T-helper 17 cell (primary cell): ENCODE results near the gene DCTN3. TPM values are rescaled to one million over a fixed set of nuclear protein-coding genes. Genes with fewer than 3 reads are reported as not detected.

Experiments used
- ATAC-seq: fragments of 150-1000 bp; cut with Tn5 transposase; 2 replicates; pipeline ENCODE4 v1.10.0; 2021; ENCODE audit warnings: mild to moderate bottlenecking, moderate library complexity
- DNase-seq, 3 donors: peaks; one replicate each; pipeline versions ENCODE4 v3.0.0 to v3.0.0-alpha.2; 2020 to 2021
- H3K9me3 ChIP-seq: one replicate; pipeline ENCODE4 v1.7.0; 2013; ENCODE audit warnings: low read length, mild to moderate bottlenecking; ENCODE audit not compliant: control insufficient read depth, poor library complexity, severe bottlenecking
- H3K27ac Mint-ChIP-seq: one replicate; pipeline ENCODE4 v1.8.0; 2022; ENCODE audit warnings: mild to moderate bottlenecking, moderate library complexity, mixed read lengths
- H3K27me3 Mint-ChIP-seq: one replicate; pipeline ENCODE4 v1.8.0; 2022; ENCODE audit warnings: mixed read lengths
- H3K36me3 Mint-ChIP-seq: one replicate; pipeline ENCODE4 v1.8.0; 2022; ENCODE audit warnings: low read depth, mixed read lengths
- H3K4me1 Mint-ChIP-seq: one replicate; pipeline ENCODE4 v1.8.0; 2022; ENCODE audit warnings: mild to moderate bottlenecking, mixed read lengths
- H3K4me3 Mint-ChIP-seq: one replicate; pipeline ENCODE4 v1.8.0; 2022; ENCODE audit warnings: mild to moderate bottlenecking, moderate library complexity, mixed read lengths
- total RNA-seq, 4 donors: library from RNA in 2 of 4; stranded (reverse) in 2 of 4; gene quantifications; one replicate each; pipeline ENCODE4 v1.2.3 and lab custom pipeline; 2022 to 2026

DCTN3 gene
- total RNA-seq, 2 donors from 2014 or later: 76.4 to 82.4 TPM

DNA sequence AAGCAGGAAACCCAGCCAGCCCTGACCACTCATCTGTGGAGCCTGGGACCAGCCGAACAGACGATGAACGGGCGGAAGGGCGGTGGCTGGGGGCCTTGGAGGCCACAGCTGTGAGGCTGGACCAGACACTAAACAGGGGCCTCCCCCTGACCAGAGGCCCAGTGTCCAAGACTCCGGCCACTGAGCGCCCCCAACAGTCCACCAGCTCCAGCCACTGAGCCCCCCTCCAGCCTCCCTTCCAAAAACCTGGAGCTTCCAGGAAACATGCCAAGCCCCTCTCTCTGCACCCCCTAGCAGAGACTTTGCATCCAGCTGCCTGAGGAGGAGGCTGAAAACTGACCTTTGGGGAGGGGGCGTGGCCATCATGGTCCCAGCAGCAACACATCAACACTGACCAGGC lies 54.0 kb downstream of the DCTN3 start:
- no peak for DNase-seq
- Mint-ChIP-seq H3K4me3 (no peak overlapping the region), H3K36me3 (peaks cover 6% of the 10 kb centered on the region), H3K4me1 (peaks cover 4% of the 10 kb centered on the region), H3K27me3 (peaks cover 73% of the 10 kb centered on the region), H3K27ac (no peak overlapping the region)
- ATAC-seq: no peak
- H3K9me3 ChIP-seq: no peaks in the 10 kb centered on the region

DNA sequence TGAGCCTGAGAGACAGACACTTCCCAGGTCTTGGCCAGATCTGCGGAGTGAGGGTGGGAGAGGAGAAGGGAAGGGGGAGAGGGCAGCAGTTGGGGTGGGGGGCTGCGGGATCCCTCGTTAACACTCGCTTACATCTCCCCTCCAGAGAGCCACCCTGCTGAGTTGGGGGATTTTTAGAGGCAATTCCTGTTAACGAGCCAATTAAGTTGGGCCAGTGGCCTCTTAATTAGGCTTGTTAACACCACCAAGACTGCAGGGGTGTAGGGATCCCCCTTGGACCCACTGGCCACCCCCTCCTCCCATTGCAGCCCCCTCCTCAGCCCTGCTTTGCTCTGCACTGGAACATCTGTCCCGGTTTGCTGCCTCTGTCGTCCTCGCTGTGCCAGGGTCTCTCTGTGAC lies 54.4 kb downstream of the DCTN3 start:
- Mint-ChIP-seq H3K4me1 (peaks cover 4% of the 10 kb centered on the region), H3K27ac (no peak overlapping the region), H3K27me3 (peaks cover 73% of the 10 kb centered on the region), H3K4me3 (no peak overlapping the region), H3K36me3 (peaks cover 6% of the 10 kb centered on the region)
- ATAC-seq: no peak
- DNase-seq: no peak
- H3K9me3 ChIP-seq: no peaks in the 10 kb centered on the region

DNA sequence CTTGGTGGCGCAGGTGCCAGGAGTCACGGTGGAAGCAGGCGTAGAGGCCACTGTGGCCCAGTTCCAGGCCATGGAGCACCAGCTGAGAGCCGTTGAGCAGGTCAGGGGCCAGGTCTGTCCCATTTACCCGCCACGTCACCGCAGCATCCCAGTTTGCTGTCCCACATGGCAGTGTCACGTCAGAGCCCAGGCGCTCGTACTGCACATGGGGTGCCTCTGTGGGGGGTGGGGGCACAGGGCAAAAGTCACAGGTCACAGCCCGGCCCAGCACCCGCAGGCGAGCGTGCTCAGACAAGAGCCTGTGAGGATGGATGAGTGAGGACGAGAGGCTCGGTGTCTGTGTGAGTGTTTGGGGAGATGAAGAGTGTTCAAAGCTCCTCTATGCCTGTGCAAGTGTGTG lies 55.7 kb downstream of the DCTN3 start:
- Mint-ChIP-seq H3K27me3 (peaks cover 71% of the 10 kb centered on the region), H3K4me3 (no peak overlapping the region), H3K36me3 (peaks cover 10% of the 10 kb centered on the region), H3K27ac (no peak overlapping the region), H3K4me1 (peaks cover 3% of the 10 kb centered on the region)
- ATAC-seq: no peak
- no peaks in the 10 kb centered on the region for H3K9me3 ChIP-seq
- no peak for DNase-seq

Other genes starting within 250 kb of the DCTN3 start
- gene MYORG, start 243.6 kb downstream of the DCTN3 start, total RNA-seq: under 1 TPM; 0.42 to 0.65 TPM
- 10 to 100 TPM; 12.3 to 13.4 TPM for gene FAM219A, start 161.9 kb downstream of the DCTN3 start, total RNA-seq
- gene DNAI1, start 161.7 kb downstream of the DCTN3 start, total RNA-seq: not detected
- gene ENHO, start 97.5 kb downstream of the DCTN3 start, total RNA-seq: 1 to 10 TPM in 1 of 2 donors, not detected in 1; 1.4 TPM
- gene CNTFR, start 30.8 kb downstream of the DCTN3 start, total RNA-seq: not detected
- 1 to 10 TPM; 8.3 to 9.0 TPM for gene RPP25L, start 8.4 kb downstream of the DCTN3 start, total RNA-seq
- under 1 TPM in 1 of 2 donors, not detected in 1; 0.27 TPM for gene ARID3C, start 8.6 kb upstream of the DCTN3 start, total RNA-seq
- 10 to 100 TPM; 30.2 to 39.4 TPM for gene SIGMAR1, start 17.3 kb upstream of the DCTN3 start, total RNA-seq
- 100 to 1,000 TPM; 155 to 208 TPM for gene GALT, start 26.2 kb upstream of the DCTN3 start, total RNA-seq
- gene IL11RA, start 31.7 kb upstream of the DCTN3 start, total RNA-seq: 100 to 1,000 TPM; 168 to 195 TPM
- gene CCL27, start 42.2 kb upstream of the DCTN3 start, total RNA-seq: not detected
- not detected for gene CCL19, start 70.8 kb upstream of the DCTN3 start, total RNA-seq
- gene CCL21, start 89.6 kb upstream of the DCTN3 start, total RNA-seq: not detected